GM21447 (cell line): ENCODE measurements around the gene PTPN4.
"Not testable (repeated sequence)": the region's sequence is repeated elsewhere in the genome, so short reads cannot be mapped to it uniquely, and the experiment has no call there.

Source experiments
- ATAC-seq: cut with Tn5 transposase; IDR thresholded peaks from one replicate; pipeline ENCODE4 v1.9.1; 2021; ENCODE audit not compliant: unreplicated experiment

Gene PTPN4

GRCh38 chr2:120013597-120014223, 254.0 kb downstream of the PTPN4 start:
- ATAC-seq: no peak

GRCh38 chr2:120014226-120014980, 254.7 kb downstream of the PTPN4 start:
- ATAC-seq: no peak

- ATAC-seq: no peak
Observed at GRCh38 chr2:120016800-120017199, 257.1 kb downstream of the PTPN4 start.

DNA sequence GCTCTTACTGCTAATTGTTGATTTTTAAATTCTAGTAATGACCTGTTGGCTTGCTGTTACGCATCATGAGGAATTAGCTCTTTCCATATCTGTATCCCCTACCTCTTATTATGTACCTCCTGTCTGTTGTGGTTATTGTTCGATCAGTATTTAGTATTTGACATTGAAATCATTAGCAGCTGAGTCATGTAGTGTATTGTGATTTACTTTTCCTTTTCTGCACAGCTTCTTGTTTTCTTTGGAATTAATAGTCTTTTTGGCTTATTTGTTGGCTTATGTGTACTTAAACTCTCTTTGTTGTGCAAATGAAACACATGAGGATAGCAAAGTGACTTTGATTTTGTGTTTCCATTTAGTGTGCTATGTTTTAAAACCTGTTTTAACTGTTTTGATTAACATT, 257.5 kb downstream of the PTPN4 start:
- no peak for ATAC-seq

DNA sequence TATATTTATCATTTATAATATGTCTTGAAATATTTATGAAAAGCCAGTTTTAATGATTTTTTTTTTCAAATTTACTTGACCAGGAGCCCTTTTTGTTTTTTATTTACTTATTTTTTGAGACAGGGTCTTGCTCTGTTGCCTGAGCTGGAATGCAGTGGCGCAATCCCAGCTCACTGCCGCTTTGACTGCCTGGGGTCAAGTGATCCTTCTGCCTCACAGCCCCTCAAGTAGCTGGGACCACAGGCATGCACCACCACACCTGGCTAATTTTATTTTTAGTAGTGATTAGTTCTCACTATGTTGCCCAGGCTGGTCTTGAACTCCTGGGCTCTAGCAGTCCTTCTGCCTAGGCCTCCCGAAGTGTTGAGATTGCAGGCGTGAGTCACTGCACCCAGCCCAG, 258.8 kb downstream of the PTPN4 start:
- ATAC-seq: no peak

DNA sequence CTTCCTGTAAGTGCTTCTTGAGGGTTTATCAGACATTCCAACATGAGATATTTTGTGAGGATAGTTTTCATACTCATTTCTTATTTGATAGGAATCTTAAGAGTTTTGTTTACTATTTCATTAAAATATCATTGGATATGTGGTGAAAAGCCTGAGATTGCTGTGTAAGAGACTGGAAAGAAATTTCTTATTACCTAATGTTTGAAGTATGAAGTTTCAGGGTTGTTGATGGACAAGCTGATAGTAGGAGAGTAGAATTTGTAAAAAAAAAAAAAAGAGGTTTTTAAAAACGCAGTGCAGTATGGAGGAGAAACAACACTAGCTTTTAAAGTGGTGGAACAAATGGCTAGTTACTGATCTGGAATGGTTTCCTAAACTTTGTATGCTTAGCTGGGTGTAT, 260.8 kb downstream of the PTPN4 start:
- no peak for ATAC-seq

- ATAC-seq: not testable (repeated sequence)
Observed at GRCh38 chr2:120022505-120022904, 262.8 kb downstream of the PTPN4 start.

DNA sequence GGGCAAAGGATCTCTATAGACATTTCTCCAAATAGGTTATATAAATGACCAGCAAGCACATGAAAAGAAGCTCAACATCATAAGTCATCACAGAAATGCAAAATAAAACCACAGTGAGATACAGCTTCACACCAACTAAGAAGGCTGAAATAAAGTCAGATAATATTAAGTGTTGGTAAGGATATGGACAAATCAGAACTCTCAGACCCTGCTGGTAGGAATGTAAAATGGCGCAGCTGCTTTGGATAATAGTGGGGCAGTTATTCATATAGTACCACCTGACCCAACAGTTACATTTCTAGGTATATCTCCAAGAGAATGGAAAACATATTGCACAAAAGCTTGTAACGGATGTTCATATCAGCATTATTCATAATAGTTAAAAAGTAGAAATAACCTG, 267.2 kb downstream of the PTPN4 start:
- ATAC-seq: no peak

DNA sequence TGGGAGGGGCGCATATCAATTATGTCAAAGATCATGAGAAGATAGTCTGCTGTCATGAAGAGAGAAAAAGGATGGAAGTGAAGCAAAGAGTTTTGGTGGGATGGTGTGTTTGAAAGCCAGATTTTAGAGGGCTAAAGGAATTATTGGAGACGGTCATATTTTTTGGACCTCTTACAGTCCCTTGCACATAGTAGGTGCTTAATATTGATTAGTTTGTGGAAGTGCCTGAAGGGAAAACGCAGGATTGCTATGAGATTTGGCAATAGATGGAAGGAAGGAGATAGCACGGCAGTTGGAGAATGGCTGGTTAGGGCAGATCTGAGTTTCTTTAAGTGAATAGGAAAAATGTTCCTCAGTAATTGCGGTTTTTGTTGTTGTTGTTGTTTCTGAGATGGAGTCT, 269.1 kb downstream of the PTPN4 start:
- ATAC-seq: no peak

DNA sequence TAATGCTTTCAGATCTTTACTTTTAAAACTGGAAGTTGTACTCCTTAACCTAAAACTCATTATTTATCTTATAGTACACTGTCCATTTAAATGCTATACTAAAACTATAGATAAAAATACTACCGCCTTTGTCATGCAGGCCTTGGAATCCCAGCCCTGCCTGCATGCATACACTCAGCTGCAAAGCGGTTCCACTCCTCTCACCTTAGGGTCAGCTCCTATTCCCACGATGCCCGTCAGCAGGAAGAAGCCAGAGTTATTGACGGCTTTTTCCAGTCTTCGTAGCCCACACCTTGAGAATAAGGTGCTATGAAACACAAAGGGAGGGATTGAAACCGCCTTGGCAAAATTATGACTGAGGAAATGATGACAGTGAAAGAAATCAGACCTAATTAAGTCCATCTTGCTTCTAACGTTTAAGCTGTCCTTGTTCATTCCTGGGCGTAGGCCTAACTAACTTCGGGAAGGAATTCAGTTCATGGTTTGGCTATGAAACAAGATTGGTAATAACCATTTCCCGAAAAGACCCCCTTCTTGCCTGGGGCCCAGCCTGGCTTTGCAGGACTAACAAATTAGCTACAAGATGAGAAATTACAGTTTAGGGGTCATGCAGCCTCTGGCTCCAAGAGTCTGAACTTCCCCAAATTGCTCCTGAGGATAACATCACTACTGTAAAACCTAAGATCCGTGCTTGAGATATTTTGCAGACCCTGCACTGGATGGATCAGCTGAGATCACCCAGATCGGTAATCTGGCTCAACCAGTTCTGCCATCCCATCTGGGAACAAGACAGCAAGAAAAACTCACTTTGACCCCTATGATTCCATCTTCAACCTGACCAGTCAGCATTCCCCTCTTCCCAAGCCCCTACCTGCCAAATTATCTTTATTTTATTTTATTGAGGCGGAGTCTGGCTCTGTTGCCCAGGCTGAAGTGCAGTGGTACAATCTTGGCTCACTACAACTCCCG, 270.2 kb downstream of the PTPN4 start:
- no peak for ATAC-seq

- ATAC-seq: no peak
Observed at GRCh38 chr2:120032297-120032696, 272.6 kb downstream of the PTPN4 start.
